Measurements from ENCODE around the gene CD84. TPM values are rescaled to one million over a fixed set of nuclear protein-coding genes. Genes with fewer than 3 reads are reported as not detected.

The CD84 gene
- total RNA-seq, 2 experiments from 2014 or later: 22.2 to 23.4 TPM

DNA sequence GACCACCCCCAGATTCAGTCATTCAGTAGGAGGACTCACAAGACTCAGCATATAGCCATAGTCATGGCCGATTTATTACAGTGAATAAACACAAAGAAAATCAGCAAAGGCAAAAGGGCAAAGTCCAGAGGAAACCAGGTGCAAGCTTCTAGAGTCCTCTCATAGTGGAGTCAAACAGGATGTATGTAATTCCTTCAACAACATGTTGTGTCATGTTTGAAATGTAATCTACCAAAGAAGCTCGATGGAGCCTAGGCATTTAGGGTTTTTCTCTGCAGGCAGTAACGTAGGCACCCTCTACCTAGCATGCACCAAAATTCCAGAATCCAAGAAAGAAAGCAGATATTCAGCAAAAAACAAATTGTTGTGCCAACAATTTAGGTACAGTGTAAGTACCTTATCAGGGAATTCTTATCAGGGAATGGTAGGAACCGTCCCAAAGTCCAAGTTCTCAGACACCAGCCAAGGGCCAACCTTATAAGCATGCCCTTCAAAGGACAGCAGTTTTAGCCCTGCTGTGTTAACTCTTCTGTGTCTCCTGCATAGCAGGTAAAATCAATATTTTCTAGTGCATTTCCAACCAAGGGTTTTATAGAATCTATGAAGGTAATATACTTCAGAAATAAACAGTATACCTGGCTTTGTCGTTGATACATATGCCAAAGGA lies 40.2 kb downstream of the CD84 start:
- Histone ChIP-seq H3K9me2 (ENCODE audit: insufficient read depth, low read length) (no peaks in the 10 kb centered on the region), H4K20me1 (ENCODE audit: insufficient read depth, low read length) (no peaks in the 10 kb centered on the region), H3K79me2 (ENCODE audit: insufficient read depth, low read depth, low read length) (no peaks in the 10 kb centered on the region), H2AFZ (ENCODE audit: low read length) (no peak overlapping the region), H3K27ac (ENCODE audit: low read depth, low read length, poor library complexity, severe bottlenecking) (peak overlapping the region; percentile 85), H3K36me3 (ENCODE audit: insufficient read depth, low read length) (peaks cover 20% of the 10 kb centered on the region; the same call in 1 of the 2 replicates), H3K4me2 (ENCODE audit: low read length) (peak overlapping the region; percentile 77), H3K4me3 (ENCODE audit: low read depth, low read length, poor library complexity, severe bottlenecking) (no peak overlapping the region), H3K9me3 (ENCODE audit: low read length) (peaks cover 37% of the 10 kb centered on the region), H3K4me1 (ENCODE audit: insufficient read depth, low read length, poor library complexity, severe bottlenecking) (peaks cover 47% of the 10 kb centered on the region)
- no TSS peak for BruUV-seq (replicated peaks)
- peak; percentile 57 for DNase-seq (ENCODE audit: low spot score)
- POLR2A ChIA-PET: interaction anchor here (0.8 to 3.1 kb wide), 5 partner anchors 10 to 86 kb away, joined by 3 to 24 read pairs (median 4); partner anchors contain the start of gene SLAMF6
- intact Hi-C loops (cut with micrococcal nuclease; ENCODE audit: unreplicated experiment): no loop called here
- TF ChIP-seq, protein P1, sequence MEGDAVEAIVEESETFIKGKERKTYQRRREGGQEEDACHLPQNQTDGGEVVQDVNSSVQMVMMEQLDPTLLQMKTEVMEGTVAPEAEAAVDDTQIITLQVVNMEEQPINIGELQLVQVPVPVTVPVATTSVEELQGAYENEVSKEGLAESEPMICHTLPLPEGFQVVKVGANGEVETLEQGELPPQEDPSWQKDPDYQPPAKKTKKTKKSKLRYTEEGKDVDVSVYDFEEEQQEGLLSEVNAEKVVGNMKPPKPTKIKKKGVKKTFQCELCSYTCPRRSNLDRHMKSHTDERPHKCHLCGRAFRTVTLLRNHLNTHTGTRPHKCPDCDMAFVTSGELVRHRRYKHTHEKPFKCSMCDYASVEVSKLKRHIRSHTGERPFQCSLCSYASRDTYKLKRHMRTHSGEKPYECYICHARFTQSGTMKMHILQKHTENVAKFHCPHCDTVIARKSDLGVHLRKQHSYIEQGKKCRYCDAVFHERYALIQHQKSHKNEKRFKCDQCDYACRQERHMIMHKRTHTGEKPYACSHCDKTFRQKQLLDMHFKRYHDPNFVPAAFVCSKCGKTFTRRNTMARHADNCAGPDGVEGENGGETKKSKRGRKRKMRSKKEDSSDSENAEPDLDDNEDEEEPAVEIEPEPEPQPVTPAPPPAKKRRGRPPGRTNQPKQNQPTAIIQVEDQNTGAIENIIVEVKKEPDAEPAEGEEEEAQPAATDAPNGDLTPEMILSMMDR (conservative IDR thresholded peaks at IDR 0.05; ENCODE audit: low read length): no peak
- no peak for TF ChIP-seq EZH2phosphoT487 (IDR thresholded peaks at IDR 0.05; ENCODE audit: borderline replicate concordance, low read depth, low read length)
- CTCF ChIA-PET (ENCODE audit: unreplicated experiment): interaction anchor here (1.6 to 2.5 kb wide), 2 partner anchors 10 to 16 kb away, joined by 5 to 9 read pairs; partner anchors contain the start of gene SLAMF6

- TF ChIP-seq EZH2phosphoT487 (IDR thresholded peaks at IDR 0.05; ENCODE audit: borderline replicate concordance, low read depth, low read length): no peak
- TF ChIP-seq, protein P1 (conservative IDR thresholded peaks at IDR 0.05; ENCODE audit: low read length): no peak
- Histone ChIP-seq H3K36me3 (ENCODE audit: insufficient read depth, low read length) (peaks cover 24% of the 10 kb centered on the region; the same call in 1 of the 2 replicates), H3K4me3 (ENCODE audit: low read depth, low read length, poor library complexity, severe bottlenecking) (no peak overlapping the region), H2AFZ (ENCODE audit: low read length) (no peak overlapping the region), H3K9me2 (ENCODE audit: insufficient read depth, low read length) (no peaks in the 10 kb centered on the region), H3K9me3 (ENCODE audit: low read length) (peaks cover 43% of the 10 kb centered on the region), H3K4me2 (ENCODE audit: low read length) (no peak overlapping the region), H3K79me2 (ENCODE audit: insufficient read depth, low read depth, low read length) (no peaks in the 10 kb centered on the region), H4K20me1 (ENCODE audit: insufficient read depth, low read length) (no peaks in the 10 kb centered on the region), H3K4me1 (ENCODE audit: insufficient read depth, low read length, poor library complexity, severe bottlenecking) (peaks cover 44% of the 10 kb centered on the region), H3K27ac (ENCODE audit: low read depth, low read length, poor library complexity, severe bottlenecking) (no peak overlapping the region)
- BruUV-seq (replicated peaks): no TSS peak
- DNase-seq (ENCODE audit: low spot score): no peak
- CTCF ChIA-PET (ENCODE audit: unreplicated experiment): no interaction called here
- intact Hi-C loops (cut with micrococcal nuclease; ENCODE audit: unreplicated experiment): no loop called here
- POLR2A ChIA-PET: interaction anchor here (0.7 kb wide), 1 partner anchor 173 kb away, joined by 5 read pairs; no protein-coding TSS in a partner anchor
These were observed 41.3 kb downstream of the CD84 start for GRCh38 chr1:160537714-160538665.

Data from OCI-LY7 (cell line).